HepG2 (cell line): ENCODE measurements around the gene GFER. TPM values are rescaled to one million over a fixed set of nuclear protein-coding genes. Genes with fewer than 3 reads are reported as not detected.

ENCODE experiments used
- ATAC-seq: fragments of 200-7000 bp; cut with Tn5 transposase; 3 replicates; pipeline ENCODE4 v1.9.1; 2020; ENCODE audit warnings: mild to moderate bottlenecking, moderate library complexity
- BruUV-seq: library from RNA; stranded (reverse); fragments of 400-500 nt; replicated peaks from 2 replicates; lab custom pipeline; 2021; lab: Mats Ljungman, UMichigan
- CTCF ChIA-PET: fragments of 300-600 bp; formaldehyde crosslinking; extraction: SDS; loops from one replicate; lab custom pipeline; 2021; ENCODE audit warnings: low total read pairs, inconsistent platforms, low intra/inter-chr PET ratio; lab: Yijun Ruan, JAX
- POLR2A ChIA-PET: fragments of 350-600 bp; sonication (Branson Sonifier 250); formaldehyde crosslinking; loops from one replicate; lab custom pipeline; 2020; ENCODE audit warnings: antibody characterized with exemption, inconsistent platforms; lab: Yijun Ruan, JAX
- DNase-seq: peaks from one replicate; pipeline ENCODE4 v3.0.0-alpha.2; 2015; ENCODE audit warnings: low spot score
- FAIRE-seq: peaks from 3 replicates; lab custom pipeline; 2011; peaks lifted over from hg19 to GRCh38; lab: Jason Lieb, UNC
- H2AFZ ChIP-seq: one replicate; pipeline ENCODE4 v1.6.1; 2011; ENCODE audit warnings: low read length, inconsistent platforms
- H3K27ac ChIP-seq: fragments of 300-600 bp; 3 replicates; pipeline ENCODE4 v1.8.0; 2011; ENCODE audit warnings: mixed run types, mild to moderate bottlenecking, mixed read lengths, low read length, inconsistent platforms; ENCODE audit not compliant: insufficient read depth; ENCODE audit errors: extremely low read length
- H3K27me3 ChIP-seq, 2 experiments: fragments of 200-600 bp in 1 of 2; 2 replicates in 1 of 2; 3 replicates in 1 of 2; pipeline versions ENCODE4 v1.6.0 to v1.8.0; 2011; ENCODE audit warnings: low read length in 2 of 2, mild to moderate bottlenecking in 2 of 2, moderate library complexity in 2 of 2, inconsistent platforms in 1 of 2; ENCODE audit not compliant: insufficient read depth in 2 of 2, control insufficient read depth in 1 of 2
- H3K36me3 ChIP-seq, 2 experiments: fragments of 200-600 bp in 1 of 2; replicated peaks in 1 of 2; 2 replicates in 1 of 2; 3 replicates in 1 of 2; pipeline versions ENCODE4 v1.5.1 to v1.8.0; 2011; ENCODE audit warnings: low read length in 2 of 2, inconsistent platforms in 1 of 2; ENCODE audit not compliant: insufficient read depth in 2 of 2, control insufficient read depth in 1 of 2
- H3K4me1 ChIP-seq: 2 replicates; pipeline ENCODE4 v1.5.1; 2012; ENCODE audit warnings: low read length, inconsistent platforms; ENCODE audit not compliant: insufficient read depth
- H3K4me2 ChIP-seq: 2 replicates; pipeline ENCODE4 v1.6.0; 2011; ENCODE audit warnings: low read depth, low read length, inconsistent platforms
- H3K4me3 ChIP-seq, 3 experiments: fragments of 200-600 bp in 1 of 3; sonication (generic), shearing (Covaris generic) in 1 of 3; replicated peaks in 1 of 3; 2 replicates each; pipeline ENCODE4 v1.5.1; 2011 to 2016; ENCODE audit warnings: low read length in 3 of 3, inconsistent platforms in 2 of 3, low read depth in 2 of 3, mild to moderate bottlenecking in 2 of 3, control low read depth in 1 of 3, mixed read lengths in 1 of 3; ENCODE audit not compliant: insufficient read depth in 1 of 3
- H3K79me2 ChIP-seq: one replicate; pipeline ENCODE4 v1.6.1; 2011; ENCODE audit warnings: low read length, inconsistent platforms; ENCODE audit not compliant: insufficient read depth
- H3K9ac ChIP-seq: 2 replicates; pipeline ENCODE4 v1.6.0; 2011; ENCODE audit warnings: mild to moderate bottlenecking, low read depth, low read length, inconsistent platforms; ENCODE audit not compliant: insufficient read depth
- H3K9me3 ChIP-seq: 2 replicates; pipeline ENCODE4 v1.5.1; 2012; ENCODE audit warnings: mild to moderate bottlenecking, low read length
- H4K20me1 ChIP-seq: 2 replicates; pipeline ENCODE4 v1.6.0; 2011; ENCODE audit warnings: inconsistent platforms, mild to moderate bottlenecking, low read length, moderate library complexity; ENCODE audit not compliant: insufficient read depth
- AGO2 ChIP-seq: fragments of 200-400 bp; formaldehyde crosslinking; optimal IDR thresholded peaks from 2 replicates; pipeline ENCODE3; 2017; ENCODE audit warnings: mild to moderate bottlenecking, low read depth, low read length, moderate library complexity
- GABPA ChIP-seq, 2 experiments: IDR thresholded peaks; 2 replicates each; pipeline ENCODE4 v1.6.1; 2011 to 2016; ENCODE audit warnings: low read depth in 2 of 2, low read length in 1 of 2, missing biosample characterization in 1 of 2, missing genetic modification characterization in 1 of 2
- HNRNPL ChIP-seq: fragments of 200-400 bp; formaldehyde crosslinking; IDR thresholded peaks from 2 replicates; pipeline ENCODE4 v1.6.1; 2017; ENCODE audit warnings: mild to moderate bottlenecking, low read depth, low read length
- KDM1A ChIP-seq: IDR thresholded peaks from 2 replicates; pipeline ENCODE4 v1.6.1; 2016; ENCODE audit warnings: missing compliant biosample characterization
- SIN3A ChIP-seq: IDR thresholded peaks from 2 replicates; pipeline ENCODE4 v1.6.1; 2011; ENCODE audit warnings: low read depth, mild to moderate bottlenecking, control low read depth, low read length, borderline replicate concordance
- TRIM24 ChIP-seq: sonication (generic); formaldehyde crosslinking; IDR thresholded peaks from 2 replicates; pipeline ENCODE4 v1.8.0; 2022; ENCODE audit warnings: mild to moderate bottlenecking, missing genetic modification reagents
- ZNF232 ChIP-seq: sonication (generic); formaldehyde crosslinking; IDR thresholded peaks from 2 replicates; pipeline ENCODE4 v1.4.0; 2020; ENCODE audit warnings: missing genetic modification reagents, borderline replicate concordance
- ZNF430 ChIP-seq: sonication (generic); formaldehyde crosslinking; IDR thresholded peaks from 2 replicates; pipeline ENCODE4 v1.9.0; 2021; ENCODE audit warnings: mild to moderate bottlenecking, missing genetic modification reagents
- ZNF605 ChIP-seq: sonication (generic); formaldehyde crosslinking; IDR thresholded peaks from 2 replicates; pipeline ENCODE4 v1.8.0; 2022; ENCODE audit warnings: mild to moderate bottlenecking, missing genetic modification reagents
- ZNF782 ChIP-seq: sonication (generic); formaldehyde crosslinking; IDR thresholded peaks from 2 replicates; pipeline ENCODE4 v1.4.0; 2020; ENCODE audit warnings: missing genetic modification reagents, mild to moderate bottlenecking, borderline replicate concordance
- WGBS: methylation state at CpG from one replicate; pipeline ENCODE4 v1.1.6; 2017; ENCODE audit warnings: low lambda C conversion rate; 5-methylcytosine and 5-hydroxymethylcytosine counted together
- in situ Hi-C: cut with HindIII; loops from 2 replicates; pipeline ENCODE4 v1.10.0; 2017; ENCODE audit warnings: low pct_unique_long_range_greater_than_20kb; ENCODE audit not compliant: extremely low pct_ligation_motif_present
- intact Hi-C: fragments of 100-400 bp; cut with micrococcal nuclease; formaldehyde crosslinking; loops from one replicate; pipeline ENCODE4 v1.10.0; 2022; ENCODE audit not compliant: unreplicated experiment
- polyA plus RNA-seq, 8 experiments: library from polyadenylated mRNA; depleted of rRNA in 3 of 8; stranded (reverse) in 7 of 8; unstranded in 1 of 8; fragments of >200 nt; fragmentation: Illumina TruSeq in 4 of 8; extraction: Trizol in 4 of 8; gene quantifications; 2 replicates each; pipeline versions ENCODE4 v1.2.1 to v1.2.3, GENCODE V29; 2011 to 2016; ENCODE audit warnings: low read depth in 4 of 8, missing spikeins in 1 of 8, mixed read lengths in 1 of 8; ENCODE audit not compliant: insufficient read depth in 1 of 8
- total RNA-seq, 5 experiments: library from RNA; depleted of rRNA; stranded (reverse); fragments of >200 nt; fragmentation: Illumina TruSeq; extraction: Trizol; gene quantifications; 2 replicates each; pipeline ENCODE4 v1.2.3, GENCODE V29; 2016; ENCODE audit warnings: low read depth in 1 of 5
- TF ChIP-seq, protein P1 (sequence below): sonication (generic); formaldehyde crosslinking; IDR thresholded peaks from 2 replicates; pipeline ENCODE4; 2020; ENCODE audit warnings: missing genetic modification reagents, mild to moderate bottlenecking, borderline replicate concordance
- TF ChIP-seq, protein P2 (sequence below): sonication (generic); formaldehyde crosslinking; IDR thresholded peaks from 2 replicates; pipeline ENCODE4 v1.8.1; 2023; ENCODE audit warnings: mild to moderate bottlenecking, missing genetic modification reagents
- TF ChIP-seq, protein P3 (sequence below): sonication (generic); formaldehyde crosslinking; IDR thresholded peaks from 2 replicates; pipeline ENCODE4 v1.5.0; 2020; ENCODE audit warnings: mild to moderate bottlenecking, missing genetic modification reagents, borderline replicate concordance
- TF ChIP-seq, protein P4 (sequence below): sonication (generic); formaldehyde crosslinking; IDR thresholded peaks from 2 replicates; pipeline ENCODE4 v1.4.0; 2020; ENCODE audit warnings: missing genetic modification reagents

GFER gene
- total and polyA plus RNA-seq, 2 of the 13 experiments (the other 11 are each of a cell fraction or from before 2014, with no cell fraction given), result 28.6 to 71.7 TPM

DNA sequence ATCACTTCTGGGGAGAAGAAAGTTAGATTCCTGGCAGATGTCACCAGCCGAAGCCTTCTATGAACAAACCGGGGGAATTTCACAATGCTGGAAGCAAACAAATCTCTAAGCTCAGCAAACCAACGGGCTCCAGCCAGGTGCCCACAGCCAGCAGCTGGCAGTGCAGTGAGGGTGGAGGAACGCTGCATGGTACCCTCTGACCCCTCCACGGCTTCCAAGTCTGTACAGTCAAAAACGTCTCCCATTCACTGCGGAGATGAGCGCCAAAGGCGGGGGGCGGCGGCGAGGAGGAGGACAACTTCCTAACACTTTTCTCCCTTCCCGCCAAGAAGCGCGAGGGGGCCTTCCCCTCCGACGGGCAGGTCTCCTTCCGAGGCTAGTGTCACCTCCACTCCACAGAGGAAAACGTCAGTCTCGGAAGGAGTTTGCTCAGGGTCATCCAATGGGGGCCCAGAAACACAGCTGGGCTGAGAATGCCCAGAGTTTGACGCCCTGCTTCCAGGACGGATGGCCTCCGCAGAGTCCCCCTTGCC is 24.7 kb downstream of the GFER start:
- peaks cover 13% of the 10 kb centered on the region; the same call in 1 of the 2 replicates for H4K20me1 ChIP-seq
- H3K9ac ChIP-seq, result peak overlapping the region; percentile 93
- peaks cover 70% of the 10 kb centered on the region for H3K4me1 ChIP-seq
- ChIA-PET CTCF (interaction anchor here (1.4 kb wide), 1 partner anchor 132 kb away, joined by 4 read pairs; no protein-coding TSS in a partner anchor), POLR2A (interaction anchor here (0.6 to 2.1 kb wide), 18 partner anchors 9 to 242 kb away, joined by 3 to 16 read pairs (median 4); partner anchors contain the start of genes GFER, NHERF2, NPW and RPS2)
- peak; percentile 65 for DNase-seq
- H3K36me3 ChIP-seq, result no peaks in the 10 kb centered on the region; a peak in 1 of 5 replicates
- H3K9me3 ChIP-seq, result no peaks in the 10 kb centered on the region
- H3K4me2 ChIP-seq, result peak overlapping the region; percentile 83
- BruUV-seq, result no TSS peak
- H2AFZ ChIP-seq, result no peak overlapping the region
- H3K27me3 ChIP-seq, result no peaks in the 10 kb centered on the region
- H3K79me2 ChIP-seq, result peaks cover 49% of the 10 kb centered on the region
- intact Hi-C loops (no loop called here), in situ Hi-C loops (no loop called here)
- FAIRE-seq, result peak; percentile 4
- peak overlapping the region; percentile 78 for H3K27ac ChIP-seq
- 0% methylated on average over 3 of the region's 23 CpGs for WGBS
- peak overlapping the region; percentile 76 to 81 (median 79) for H3K4me3 ChIP-seq
- peak; percentile 11 for ATAC-seq
- TF ChIP-seq, protein P1, sequence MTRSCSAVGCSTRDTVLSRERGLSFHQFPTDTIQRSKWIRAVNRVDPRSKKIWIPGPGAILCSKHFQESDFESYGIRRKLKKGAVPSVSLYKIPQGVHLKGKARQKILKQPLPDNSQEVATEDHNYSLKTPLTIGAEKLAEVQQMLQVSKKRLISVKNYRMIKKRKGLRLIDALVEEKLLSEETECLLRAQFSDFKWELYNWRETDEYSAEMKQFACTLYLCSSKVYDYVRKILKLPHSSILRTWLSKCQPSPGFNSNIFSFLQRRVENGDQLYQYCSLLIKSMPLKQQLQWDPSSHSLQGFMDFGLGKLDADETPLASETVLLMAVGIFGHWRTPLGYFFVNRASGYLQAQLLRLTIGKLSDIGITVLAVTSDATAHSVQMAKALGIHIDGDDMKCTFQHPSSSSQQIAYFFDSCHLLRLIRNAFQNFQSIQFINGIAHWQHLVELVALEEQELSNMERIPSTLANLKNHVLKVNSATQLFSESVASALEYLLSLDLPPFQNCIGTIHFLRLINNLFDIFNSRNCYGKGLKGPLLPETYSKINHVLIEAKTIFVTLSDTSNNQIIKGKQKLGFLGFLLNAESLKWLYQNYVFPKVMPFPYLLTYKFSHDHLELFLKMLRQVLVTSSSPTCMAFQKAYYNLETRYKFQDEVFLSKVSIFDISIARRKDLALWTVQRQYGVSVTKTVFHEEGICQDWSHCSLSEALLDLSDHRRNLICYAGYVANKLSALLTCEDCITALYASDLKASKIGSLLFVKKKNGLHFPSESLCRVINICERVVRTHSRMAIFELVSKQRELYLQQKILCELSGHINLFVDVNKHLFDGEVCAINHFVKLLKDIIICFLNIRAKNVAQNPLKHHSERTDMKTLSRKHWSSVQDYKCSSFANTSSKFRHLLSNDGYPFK (CRISPR knock-in tag), result no peak
- TF ChIP-seq ZNF232 (CRISPR knock-in tag) (no peak), SIN3A (peak; percentile 38; the same call in 1 of the 2 replicates), AGO2 (peak; percentile 5), ZNF605 (CRISPR knock-in tag) (0 out of 2 replicates have a peak, but pooled peaks have one; percentile 34), TRIM24 (CRISPR knock-in tag) (no peak), GABPA (IDR thresholded peaks at IDR 0.05; ENCODE audit: low read depth, low read length) (no peak), GABPA (CRISPR knock-in tag; IDR thresholded peaks at IDR 0.05; ENCODE audit: low read depth) (no peak), HNRNPL (peak; percentile 90), KDM1A (CRISPR knock-in tag) (no peak), ZNF430 (no peak), ZNF782 (CRISPR knock-in tag) (no peak)
- TF ChIP-seq, protein P2, sequence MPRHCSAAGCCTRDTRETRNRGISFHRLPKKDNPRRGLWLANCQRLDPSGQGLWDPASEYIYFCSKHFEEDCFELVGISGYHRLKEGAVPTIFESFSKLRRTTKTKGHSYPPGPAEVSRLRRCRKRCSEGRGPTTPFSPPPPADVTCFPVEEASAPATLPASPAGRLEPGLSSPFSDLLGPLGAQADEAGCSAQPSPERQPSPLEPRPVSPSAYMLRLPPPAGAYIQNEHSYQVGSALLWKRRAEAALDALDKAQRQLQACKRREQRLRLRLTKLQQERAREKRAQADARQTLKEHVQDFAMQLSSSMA (CRISPR knock-in tag), result no peak
- TF ChIP-seq, protein P3, sequence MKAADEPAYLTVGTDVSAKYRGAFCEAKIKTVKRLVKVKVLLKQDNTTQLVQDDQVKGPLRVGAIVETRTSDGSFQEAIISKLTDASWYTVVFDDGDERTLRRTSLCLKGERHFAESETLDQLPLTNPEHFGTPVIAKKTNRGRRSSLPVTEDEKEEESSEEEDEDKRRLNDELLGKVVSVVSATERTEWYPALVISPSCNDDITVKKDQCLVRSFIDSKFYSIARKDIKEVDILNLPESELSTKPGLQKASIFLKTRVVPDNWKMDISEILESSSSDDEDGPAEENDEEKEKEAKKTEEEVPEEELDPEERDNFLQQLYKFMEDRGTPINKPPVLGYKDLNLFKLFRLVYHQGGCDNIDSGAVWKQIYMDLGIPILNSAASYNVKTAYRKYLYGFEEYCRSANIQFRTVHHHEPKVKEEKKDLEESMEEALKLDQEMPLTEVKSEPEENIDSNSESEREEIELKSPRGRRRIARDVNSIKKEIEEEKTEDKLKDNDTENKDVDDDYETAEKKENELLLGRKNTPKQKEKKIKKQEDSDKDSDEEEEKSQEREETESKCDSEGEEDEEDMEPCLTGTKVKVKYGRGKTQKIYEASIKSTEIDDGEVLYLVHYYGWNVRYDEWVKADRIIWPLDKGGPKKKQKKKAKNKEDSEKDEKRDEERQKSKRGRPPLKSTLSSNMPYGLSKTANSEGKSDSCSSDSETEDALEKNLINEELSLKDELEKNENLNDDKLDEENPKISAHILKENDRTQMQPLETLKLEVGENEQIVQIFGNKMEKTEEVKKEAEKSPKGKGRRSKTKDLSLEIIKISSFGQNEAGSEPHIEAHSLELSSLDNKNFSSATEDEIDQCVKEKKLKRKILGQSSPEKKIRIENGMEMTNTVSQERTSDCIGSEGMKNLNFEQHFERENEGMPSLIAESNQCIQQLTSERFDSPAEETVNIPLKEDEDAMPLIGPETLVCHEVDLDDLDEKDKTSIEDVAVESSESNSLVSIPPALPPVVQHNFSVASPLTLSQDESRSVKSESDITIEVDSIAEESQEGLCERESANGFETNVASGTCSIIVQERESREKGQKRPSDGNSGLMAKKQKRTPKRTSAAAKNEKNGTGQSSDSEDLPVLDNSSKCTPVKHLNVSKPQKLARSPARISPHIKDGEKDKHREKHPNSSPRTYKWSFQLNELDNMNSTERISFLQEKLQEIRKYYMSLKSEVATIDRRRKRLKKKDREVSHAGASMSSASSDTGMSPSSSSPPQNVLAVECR (CRISPR knock-in tag), result peak; percentile 58; the same call in 1 of the 2 replicates
- TF ChIP-seq, protein P4, sequence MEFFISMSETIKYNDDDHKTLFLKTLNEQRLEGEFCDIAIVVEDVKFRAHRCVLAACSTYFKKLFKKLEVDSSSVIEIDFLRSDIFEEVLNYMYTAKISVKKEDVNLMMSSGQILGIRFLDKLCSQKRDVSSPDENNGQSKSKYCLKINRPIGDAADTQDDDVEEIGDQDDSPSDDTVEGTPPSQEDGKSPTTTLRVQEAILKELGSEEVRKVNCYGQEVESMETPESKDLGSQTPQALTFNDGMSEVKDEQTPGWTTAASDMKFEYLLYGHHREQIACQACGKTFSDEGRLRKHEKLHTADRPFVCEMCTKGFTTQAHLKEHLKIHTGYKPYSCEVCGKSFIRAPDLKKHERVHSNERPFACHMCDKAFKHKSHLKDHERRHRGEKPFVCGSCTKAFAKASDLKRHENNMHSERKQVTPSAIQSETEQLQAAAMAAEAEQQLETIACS (CRISPR knock-in tag), result no peak
